IPS DF 4.7 (cell line): ENCODE results near the gene PRB2.
"Not testable (repeated sequence)": the region's sequence is repeated elsewhere in the genome, so short reads cannot be mapped to it uniquely, and the experiment has no call there.

Experiments
- DNase-seq: peaks from one replicate; pipeline ENCODE4 v3.0.0-alpha.2; 2013; ENCODE audit warnings: low spot score; ENCODE audit errors: extremely low read depth

The PRB2 gene

GRCh38 chr12:11395467-11395866 is at the start of gene PRB2:
TSS of gene PRB2 (minus strand) at chr12:11395567. CDS start at chr12:11395529, 38 bp downstream.
- not testable (repeated sequence) for DNase-seq

DNA sequence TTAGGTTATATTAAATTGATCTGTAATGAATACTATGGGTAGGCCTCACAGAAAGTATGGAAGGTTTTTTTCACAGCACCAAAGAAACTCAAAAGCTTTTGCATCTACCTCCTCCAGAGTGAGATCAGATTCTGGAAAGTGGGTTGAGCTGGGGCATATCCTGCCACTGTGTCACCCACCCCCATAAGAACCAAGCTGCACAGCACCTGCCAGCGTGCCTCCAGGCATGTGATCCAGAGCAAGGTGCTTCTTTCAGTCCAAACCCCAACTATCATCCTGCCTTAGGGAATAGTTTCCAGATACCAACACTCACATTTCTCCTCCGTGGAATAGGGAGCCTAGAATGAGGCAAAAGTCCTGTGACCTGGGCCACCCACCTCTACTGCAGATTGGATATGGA is 42.6 kb upstream of the PRB2 start:
- no peak for DNase-seq

GRCh38 chr12:11433664-11434063 is 38.3 kb upstream of the PRB2 start:
- no peak for DNase-seq

DNA sequence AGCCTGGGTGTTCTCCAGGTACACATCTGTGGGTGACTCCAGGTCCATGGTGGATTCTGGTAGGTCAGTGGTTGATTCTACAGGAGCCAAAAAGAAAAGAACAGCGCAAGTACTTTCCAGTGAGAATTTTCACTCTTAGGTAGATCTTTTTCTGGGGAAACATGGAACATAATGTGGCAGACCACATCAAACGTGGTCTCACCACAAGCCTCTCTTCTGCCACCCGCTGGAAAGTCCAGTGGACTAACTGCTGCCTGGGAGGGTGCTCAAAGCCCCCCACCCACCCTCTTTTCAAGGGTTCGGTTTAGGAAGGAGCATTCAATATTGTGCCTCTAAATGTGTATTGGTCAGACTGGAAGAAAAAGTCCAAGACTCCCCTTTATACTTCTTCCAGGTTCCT is 36.1 kb upstream of the PRB2 start:
- no peak for DNase-seq

DNA sequence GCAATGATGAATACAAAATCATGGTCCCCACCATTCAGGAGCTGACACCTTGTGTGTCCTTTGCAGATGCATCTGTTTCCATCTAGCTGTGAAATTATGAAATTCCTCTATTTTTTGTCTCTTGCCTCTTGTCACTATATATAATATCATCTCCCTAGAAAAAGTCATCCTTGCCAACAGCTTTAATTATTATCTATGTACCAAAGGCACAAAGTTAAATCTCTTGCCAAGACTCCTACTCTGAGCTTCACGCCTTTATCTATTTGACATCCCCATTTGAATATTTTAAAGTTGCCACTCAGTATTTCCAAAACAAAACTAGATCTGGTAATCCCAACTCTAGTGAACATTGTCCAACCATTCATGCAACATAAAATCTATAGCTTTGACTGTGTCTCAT is 32.0 kb upstream of the PRB2 start:
- no peak for DNase-seq

GRCh38 chr12:11412731-11413130 is 17.4 kb upstream of the PRB2 start:
- DNase-seq = no peak

DNA sequence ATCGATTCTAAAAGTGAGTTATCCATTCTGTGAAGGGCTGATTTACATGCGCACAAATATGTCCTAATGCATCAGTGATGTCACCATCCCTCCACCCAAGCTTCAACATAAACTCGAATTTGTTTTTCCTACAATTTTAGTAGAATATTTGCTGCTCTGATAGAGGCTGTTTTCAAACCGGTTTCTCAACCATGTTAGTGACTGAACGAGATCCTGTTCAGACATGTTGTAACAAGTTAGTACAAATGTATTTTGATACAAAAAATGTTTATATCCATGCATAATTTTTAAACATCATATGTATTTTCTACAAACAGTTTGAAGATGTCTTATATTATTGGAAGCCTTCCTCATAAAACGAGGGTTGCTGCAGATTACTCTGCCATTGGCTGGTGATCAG is 12.7 kb upstream of the PRB2 start:
- DNase-seq = no peak

DNA sequence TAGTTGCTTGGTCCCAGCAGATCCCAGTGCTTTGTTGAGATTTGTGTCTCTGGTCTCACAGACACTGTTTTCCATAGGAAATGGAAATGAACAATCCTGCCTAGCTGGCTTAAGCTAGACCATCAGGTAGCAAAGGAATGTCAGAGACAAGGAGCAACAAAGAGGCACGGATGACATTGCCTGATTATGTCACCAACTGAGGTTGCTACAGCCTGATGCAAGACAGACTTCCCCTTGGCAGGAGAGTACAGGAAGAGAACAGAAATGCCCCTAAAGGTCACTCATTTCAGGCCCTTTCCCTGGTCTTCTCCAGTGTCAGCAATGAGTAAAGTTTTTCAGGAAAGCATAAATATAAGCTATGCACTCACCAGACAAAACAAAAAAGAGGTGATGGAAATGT is 2.0 kb upstream of the PRB2 start:
- DNase-seq = no peak

GRCh38 chr12:11391456-11391855 is 3.9 kb downstream of the PRB2 start:
- DNase-seq = not testable (repeated sequence)

DNA sequence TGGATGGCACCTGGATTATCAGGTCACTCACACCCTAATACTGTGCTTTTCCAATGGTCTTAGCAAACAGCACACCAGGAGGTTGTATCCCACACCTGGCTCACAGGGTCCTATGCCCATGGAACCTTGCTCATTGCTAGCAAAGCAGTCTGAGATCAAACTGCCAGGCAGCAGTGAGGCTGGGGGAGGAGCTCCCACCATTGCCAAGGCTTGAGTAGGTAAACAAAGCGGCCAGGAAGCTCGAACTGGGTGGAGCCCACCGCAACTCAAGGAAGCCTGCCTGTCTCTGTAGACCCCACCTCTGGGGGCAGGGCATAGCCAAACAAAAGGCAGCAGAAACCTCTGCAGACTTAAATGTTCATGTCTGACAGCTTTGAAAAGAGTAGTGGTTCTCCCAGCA is 17.9 kb downstream of the PRB2 start:
- DNase-seq = not testable (repeated sequence)

GRCh38 chr12:11361151-11361550 is 34.2 kb downstream of the PRB2 start:
- DNase-seq = no peak

DNA sequence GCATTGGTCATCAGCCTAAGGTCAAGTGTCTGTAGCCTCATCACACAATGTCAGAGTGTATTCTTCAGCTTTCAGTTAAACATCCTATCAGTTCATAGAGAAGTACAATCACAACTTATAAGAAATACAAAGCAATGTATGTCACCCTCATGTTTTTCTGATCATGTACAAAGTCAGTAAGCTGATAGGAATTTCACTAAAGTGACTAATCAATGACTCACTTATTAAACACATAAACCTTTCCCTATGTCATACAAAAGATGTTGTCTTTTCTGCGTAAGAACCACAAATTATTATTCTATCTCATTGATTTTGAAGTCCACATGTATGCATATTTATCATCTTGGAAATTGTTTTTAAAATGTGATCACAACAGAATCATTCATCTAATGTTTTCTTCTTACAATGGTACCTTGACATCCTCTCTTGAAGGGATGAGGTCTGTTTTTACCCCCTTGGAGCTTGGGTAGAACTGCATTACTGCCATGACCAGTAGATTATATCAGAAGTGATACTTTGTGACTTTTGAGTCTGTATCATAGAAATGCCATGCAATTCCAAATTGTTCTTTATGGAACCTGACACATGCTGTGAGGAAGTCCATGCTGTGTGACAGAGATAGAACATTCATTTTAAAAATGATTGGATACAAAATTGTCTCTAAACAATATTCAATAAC is 35.0 kb downstream of the PRB2 start:
- not testable (repeated sequence) for DNase-seq

DNA sequence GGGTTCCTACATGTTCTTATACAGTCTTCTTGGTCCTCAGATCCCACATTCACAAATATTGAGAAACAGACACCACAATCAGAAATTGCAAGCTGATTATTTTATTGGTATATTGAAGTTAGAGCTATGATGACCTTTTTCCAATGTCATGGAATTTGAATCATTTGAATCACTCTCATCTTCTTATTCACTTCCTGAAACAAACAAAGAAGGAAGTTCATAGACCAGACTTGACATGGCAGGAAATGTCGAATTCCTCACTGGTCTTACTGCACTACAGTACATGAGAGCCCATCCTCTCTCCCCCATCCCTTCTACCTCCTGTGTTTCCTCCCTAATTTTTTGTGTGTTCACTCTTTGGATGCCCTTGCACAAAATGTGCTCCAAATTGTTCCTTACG is 43.6 kb downstream of the PRB2 start:
- not testable (repeated sequence) for DNase-seq

DNA sequence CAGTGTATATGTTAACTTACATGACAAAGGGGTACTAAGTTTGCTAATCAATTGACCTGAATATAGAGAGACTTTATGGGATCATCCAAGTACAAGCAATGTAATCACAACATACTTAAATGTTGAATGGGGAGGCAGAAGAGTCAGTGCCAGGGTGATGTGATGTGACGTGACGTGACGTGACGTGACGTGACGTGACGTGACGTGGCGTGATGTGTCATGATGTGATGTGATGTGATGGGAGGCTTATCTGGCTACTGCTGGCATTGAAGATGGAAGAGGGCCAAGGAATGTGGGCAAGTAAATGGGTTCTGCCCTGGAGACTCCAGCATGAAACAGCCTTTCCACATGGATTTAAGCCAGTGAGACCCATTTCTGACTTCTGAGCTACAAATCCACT is 46.9 kb downstream of the PRB2 start:
- DNase-seq = no peak

DNA sequence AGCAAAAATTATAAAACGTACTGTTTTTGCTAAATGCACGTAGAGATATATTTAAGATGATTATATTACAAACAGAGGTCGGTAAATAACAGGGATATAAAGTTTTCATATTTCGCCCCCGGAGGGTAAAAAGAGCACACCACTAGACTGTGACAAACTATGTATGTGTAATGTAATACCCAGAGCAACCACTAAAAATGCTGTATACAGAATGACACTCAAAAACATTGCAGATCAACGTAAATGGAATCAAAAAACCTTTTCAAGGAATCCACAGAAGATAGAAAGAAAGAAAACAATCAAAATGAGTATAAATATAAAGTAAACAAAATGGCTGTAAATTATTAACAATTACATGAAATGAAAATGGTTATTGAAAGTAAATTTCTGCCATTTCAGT is 47.6 kb downstream of the PRB2 start:
- no peak for DNase-seq

- DNase-seq = no peak
Observed at GRCh38 chr12:11344500-11344899, 50.9 kb downstream of the PRB2 start.
